GM21576 (cell line): ENCODE results near the gene EPYC.
A peak's percentile ranks its signal among the peaks of the same experiment; 100 is the strongest.

Experiments
- ATAC-seq: cut with Tn5 transposase; IDR thresholded peaks from one replicate; pipeline ENCODE4 v1.9.1; 2021; ENCODE audit warnings: mild to moderate bottlenecking, moderate library complexity; ENCODE audit not compliant: unreplicated experiment

Gene EPYC

GRCh38 chr12:91004872-91005271, at the start of gene EPYC:
TSS of gene EPYC (minus strand) at chr12:91004972. CDS start at chr12:91002565, 2,407 bp downstream.
- ATAC-seq, result no peak

- no peak for ATAC-seq
These were observed 49.4 kb upstream of the EPYC start for GRCh38 chr12:91053951-91054715.

GRCh38 chr12:91052026-91052425, 47.3 kb upstream of the EPYC start:
- ATAC-seq, result no peak

- ATAC-seq, result no peak
These were observed 39.8 kb upstream of the EPYC start for GRCh38 chr12:91044586-91044985.

- no peak for ATAC-seq
These were observed 38.6 kb upstream of the EPYC start for GRCh38 chr12:91043408-91043807.

GRCh38 chr12:91040096-91040755, 35.5 kb upstream of the EPYC start:
- no peak for ATAC-seq

- no peak for ATAC-seq
These were observed 32.5 kb upstream of the EPYC start for GRCh38 chr12:91037276-91037675.

GRCh38 chr12:91033251-91033650, 28.5 kb upstream of the EPYC start:
- no peak for ATAC-seq

GRCh38 chr12:91023326-91024004, 18.7 kb upstream of the EPYC start:
- ATAC-seq, result peak; percentile 70

GRCh38 chr12:91021076-91021475, 16.3 kb upstream of the EPYC start:
- ATAC-seq, result no peak

GRCh38 chr12:91019455-91019854, 14.7 kb upstream of the EPYC start:
- no peak for ATAC-seq

GRCh38 chr12:91017511-91018263, 12.9 kb upstream of the EPYC start:
- no peak for ATAC-seq

GRCh38 chr12:91017043-91017442, 12.3 kb upstream of the EPYC start:
- ATAC-seq, result no peak

- ATAC-seq, result peak; percentile 84
These were observed 4.7 kb upstream of the EPYC start for GRCh38 chr12:91009319-91009950.

GRCh38 chr12:91007531-91008290, 2.9 kb upstream of the EPYC start:
- ATAC-seq, result peak; percentile 84

GRCh38 chr12:91003737-91004136, 1.0 kb downstream of the EPYC start:
- ATAC-seq, result no peak

- ATAC-seq, result no peak
These were observed 3.5 kb downstream of the EPYC start for GRCh38 chr12:91001306-91001705.

- no peak for ATAC-seq
These were observed 4.8 kb downstream of the EPYC start for GRCh38 chr12:90999966-91000365.

- no peak for ATAC-seq
These were observed 5.2 kb downstream of the EPYC start for GRCh38 chr12:90999527-90999926.

GRCh38 chr12:90995010-90995409, 9.8 kb downstream of the EPYC start:
- no peak for ATAC-seq
